ENCODE measurements around the gene CELF1.
A peak's percentile ranks its signal among the peaks of the same experiment; 100 is the strongest.

CELF1 gene

DNA sequence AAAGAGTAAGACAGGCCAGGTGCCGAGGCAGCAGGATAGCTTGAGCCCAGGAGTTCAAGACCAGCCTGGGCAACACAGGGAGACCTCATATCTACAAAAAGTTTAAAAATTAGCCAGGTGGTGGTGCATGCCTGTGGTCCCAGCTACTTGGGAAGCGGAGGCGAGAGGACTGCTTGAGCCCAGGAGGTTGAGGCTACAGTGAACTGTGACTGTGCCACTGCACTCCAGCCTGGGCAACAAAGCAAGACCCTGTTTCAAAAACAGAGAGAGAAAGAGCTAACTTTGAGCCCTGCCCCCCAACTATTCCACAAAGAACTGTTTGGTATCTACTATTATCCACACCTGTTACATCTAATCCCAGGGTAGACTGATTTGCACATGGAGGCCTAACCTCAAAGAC is 54.8 kb downstream of the CELF1 start:
- TF ChIP-seq, protein P1, sequence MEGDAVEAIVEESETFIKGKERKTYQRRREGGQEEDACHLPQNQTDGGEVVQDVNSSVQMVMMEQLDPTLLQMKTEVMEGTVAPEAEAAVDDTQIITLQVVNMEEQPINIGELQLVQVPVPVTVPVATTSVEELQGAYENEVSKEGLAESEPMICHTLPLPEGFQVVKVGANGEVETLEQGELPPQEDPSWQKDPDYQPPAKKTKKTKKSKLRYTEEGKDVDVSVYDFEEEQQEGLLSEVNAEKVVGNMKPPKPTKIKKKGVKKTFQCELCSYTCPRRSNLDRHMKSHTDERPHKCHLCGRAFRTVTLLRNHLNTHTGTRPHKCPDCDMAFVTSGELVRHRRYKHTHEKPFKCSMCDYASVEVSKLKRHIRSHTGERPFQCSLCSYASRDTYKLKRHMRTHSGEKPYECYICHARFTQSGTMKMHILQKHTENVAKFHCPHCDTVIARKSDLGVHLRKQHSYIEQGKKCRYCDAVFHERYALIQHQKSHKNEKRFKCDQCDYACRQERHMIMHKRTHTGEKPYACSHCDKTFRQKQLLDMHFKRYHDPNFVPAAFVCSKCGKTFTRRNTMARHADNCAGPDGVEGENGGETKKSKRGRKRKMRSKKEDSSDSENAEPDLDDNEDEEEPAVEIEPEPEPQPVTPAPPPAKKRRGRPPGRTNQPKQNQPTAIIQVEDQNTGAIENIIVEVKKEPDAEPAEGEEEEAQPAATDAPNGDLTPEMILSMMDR (IDR thresholded peaks at IDR 0.05) = no peak
- no peak overlapping the region for H3K4me3 ChIP-seq
- DNase-seq (ENCODE audit: low spot score) = no peak
- H3K27ac ChIP-seq = peak overlapping the region in 1 of 2 donors; percentile 25

DNA sequence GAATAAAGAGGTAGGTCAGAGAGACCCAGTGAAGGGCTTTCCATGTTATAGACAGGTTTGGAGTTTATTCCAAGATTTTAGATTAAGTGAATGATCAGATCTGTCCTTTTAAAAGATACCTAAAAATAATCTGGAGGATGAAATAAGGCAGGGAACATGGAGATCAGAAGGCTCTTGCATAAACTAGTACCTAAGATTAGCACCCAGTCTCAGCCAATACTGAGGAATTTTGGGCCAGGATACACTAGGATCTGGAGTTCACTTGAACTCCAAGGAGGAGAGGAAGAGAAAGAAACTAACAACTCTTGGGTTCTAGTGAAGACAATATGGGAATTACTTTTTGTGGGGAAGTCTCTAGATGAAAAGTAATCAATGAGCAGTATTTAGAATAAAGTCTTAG is 56.1 kb downstream of the CELF1 start:
- Histone ChIP-seq H3K27ac (no peak overlapping the region), H3K4me3 (no peak overlapping the region)
- TF ChIP-seq, protein P1 (IDR thresholded peaks at IDR 0.05) = no peak
- no peak for DNase-seq (ENCODE audit: low spot score)

DNA sequence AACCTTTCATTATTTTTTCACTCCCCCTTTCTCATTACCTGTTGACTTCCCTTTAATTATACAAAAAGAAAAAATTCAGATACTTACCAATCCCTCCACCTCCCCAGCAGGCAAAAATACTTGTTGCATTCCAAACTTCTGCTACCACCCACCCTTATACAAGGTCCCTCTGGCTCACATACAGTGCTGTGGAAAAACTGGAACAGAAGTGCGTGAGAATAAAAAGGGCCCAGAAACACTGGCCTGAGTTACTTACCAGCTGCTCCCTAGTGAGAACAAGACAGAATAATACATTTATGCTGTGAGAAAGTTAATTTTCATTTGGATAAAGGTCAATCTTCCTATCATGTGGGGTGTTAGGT is 57.1 kb downstream of the CELF1 start:
- H3K4me3 ChIP-seq = no peak overlapping the region
- TF ChIP-seq, protein P1 (IDR thresholded peaks at IDR 0.05) = no peak
- no peak for DNase-seq (ENCODE audit: low spot score)
- no peak overlapping the region for H3K27ac ChIP-seq

DNA sequence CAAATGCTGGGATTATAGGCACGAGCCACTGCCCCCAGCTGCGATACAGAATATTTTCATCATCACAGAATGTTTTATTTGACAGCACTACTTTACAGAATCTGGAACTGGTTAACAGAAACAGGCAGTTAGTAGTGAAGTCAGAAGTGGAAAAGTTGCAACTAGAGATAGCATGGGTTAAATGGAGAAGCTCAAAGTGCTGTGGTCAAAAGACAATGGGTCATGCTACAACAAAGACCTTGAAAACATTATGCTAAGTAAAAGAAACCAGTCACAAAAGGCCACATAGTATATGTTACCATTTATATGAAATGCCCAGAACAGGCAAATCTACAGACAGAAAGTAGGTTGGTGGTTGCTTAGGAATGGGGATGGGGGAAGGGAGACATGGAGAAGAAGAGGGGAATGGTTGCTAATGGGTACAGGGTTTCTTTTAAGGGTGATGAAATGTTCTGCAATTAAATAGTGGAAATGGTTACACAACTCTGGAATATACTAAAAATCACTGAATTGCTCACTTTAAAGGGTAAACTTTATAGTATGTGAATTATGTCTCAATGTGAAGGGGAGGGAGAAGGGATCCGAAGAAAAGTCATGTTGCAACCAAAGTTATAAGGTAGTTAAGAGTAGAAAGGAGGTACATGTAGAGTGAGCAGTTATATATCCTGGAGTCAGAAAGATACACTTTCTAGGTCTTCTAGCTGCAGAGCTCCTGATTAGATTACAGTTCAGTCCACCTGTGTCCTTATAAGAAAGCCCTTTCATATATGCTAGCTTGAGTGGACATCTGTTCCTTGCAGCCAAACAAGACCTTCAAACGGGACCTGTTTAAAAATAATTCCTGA is 57.7 kb downstream of the CELF1 start:
- no peak overlapping the region for H3K4me3 ChIP-seq
- TF ChIP-seq, protein P1 (IDR thresholded peaks at IDR 0.05) = no peak
- no peak overlapping the region for H3K27ac ChIP-seq
- no peak for DNase-seq (ENCODE audit: low spot score)

DNA sequence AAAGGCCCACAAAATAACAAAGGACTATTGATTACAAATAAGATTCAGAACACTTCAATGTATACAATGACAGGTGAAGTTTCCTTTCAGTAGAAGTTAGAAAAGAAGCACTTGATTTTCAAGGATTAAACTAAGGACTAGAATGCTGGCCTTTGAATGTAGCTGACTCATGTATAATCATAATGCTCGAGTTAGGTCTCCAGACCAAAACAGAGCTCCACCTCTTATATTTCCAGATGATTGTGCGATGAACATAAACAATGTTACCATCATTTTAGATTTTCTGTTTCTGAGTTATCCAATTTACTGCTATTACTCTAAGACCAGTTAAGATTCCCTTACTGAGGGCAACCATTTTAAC is 63.6 kb downstream of the CELF1 start:
- DNase-seq (ENCODE audit: low spot score) = no peak
- H3K4me3 ChIP-seq = no peak overlapping the region

DNA sequence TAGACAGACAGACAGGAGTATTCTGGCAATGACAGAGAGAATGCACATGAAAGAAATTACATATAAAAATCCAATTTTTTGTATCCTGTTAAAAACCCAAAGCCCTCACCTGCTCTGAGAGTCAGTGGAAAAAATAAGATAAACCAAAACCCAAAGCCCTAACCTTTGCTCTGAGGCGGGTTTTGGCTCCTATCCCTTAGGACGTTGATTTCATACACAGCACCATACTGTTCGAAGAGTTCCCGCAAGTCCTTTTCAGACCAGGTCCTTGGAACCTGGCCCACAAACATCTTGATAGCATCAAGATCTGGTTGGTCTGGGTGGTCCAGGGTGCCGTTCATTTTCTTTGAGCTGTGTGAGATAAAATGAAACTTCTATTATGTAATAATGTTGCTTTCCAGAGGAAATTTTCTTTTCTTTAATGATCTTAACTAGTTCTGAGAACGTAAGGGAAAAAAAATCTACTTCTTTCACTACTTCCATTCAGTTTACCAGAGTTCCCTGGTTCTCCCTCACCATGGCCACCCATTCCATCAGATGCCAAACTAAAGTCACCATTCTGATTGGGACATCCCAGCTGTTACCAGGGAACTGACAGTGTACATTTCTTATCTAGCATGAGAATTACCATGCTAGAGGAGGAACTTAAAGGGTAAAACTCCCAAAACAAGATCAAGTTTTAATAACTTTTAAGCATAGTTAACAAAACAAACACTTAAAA is 64.1 kb downstream of the CELF1 start:
- Histone ChIP-seq H3K4me3 (no peak overlapping the region), H3K27ac (no peak overlapping the region)
- TF ChIP-seq, protein P1 (IDR thresholded peaks at IDR 0.05) = no peak
- DNase-seq (ENCODE audit: low spot score) = no peak

More for the DNA sequence above, 63.6 kb downstream of the CELF1 start:
- TF ChIP-seq, protein P1 (IDR thresholded peaks at IDR 0.05) = no peak
- no peak overlapping the region for H3K27ac ChIP-seq

DNA sequence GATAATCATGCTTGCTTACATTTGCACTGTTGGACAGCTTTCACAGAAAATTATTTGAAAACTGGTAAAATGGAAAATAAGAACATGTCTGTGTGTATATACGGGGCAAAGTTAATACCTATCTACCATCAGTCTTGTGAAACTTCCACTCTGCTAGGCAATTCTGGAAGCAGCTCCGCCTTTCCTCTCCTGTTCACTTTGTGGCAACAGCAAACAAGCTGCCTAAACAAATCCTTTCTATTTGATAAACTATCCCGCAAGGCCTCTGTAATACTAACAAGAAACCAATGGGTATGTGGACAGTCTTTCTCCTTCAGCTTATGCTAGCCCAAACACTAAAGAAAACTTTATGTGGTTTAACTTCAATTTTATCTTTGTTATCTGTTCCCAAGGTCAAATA is 64.8 kb downstream of the CELF1 start:
- H3K27ac ChIP-seq = no peak overlapping the region
- DNase-seq (ENCODE audit: low spot score) = no peak
- TF ChIP-seq, protein P1 (IDR thresholded peaks at IDR 0.05) = no peak
- no peak overlapping the region for H3K4me3 ChIP-seq
